ENCODE results near the gene PDE6A.

Gene PDE6A

GRCh38 chr5:149823375-149823774 lies 121.2 kb downstream of the PDE6A start:
- H3K4me1 ChIP-seq (ENCODE audit: control insufficient read depth, insufficient read depth, low read length) = peaks cover 31% of the 10 kb centered on the region
- no peak overlapping the region for H3K4me3 ChIP-seq (ENCODE audit: low read length)
- no peaks in the 10 kb centered on the region for H3K27me3 ChIP-seq (ENCODE audit: control insufficient read depth, insufficient read depth, low read length)
- no peaks in the 10 kb centered on the region for H3K36me3 ChIP-seq (ENCODE audit: control insufficient read depth, insufficient read depth, low read length)
- no peaks in the 10 kb centered on the region for H3K9me3 ChIP-seq (ENCODE audit: control insufficient read depth, low read length)
- no peak overlapping the region for H3K9ac ChIP-seq (ENCODE audit: low read length)

DNA sequence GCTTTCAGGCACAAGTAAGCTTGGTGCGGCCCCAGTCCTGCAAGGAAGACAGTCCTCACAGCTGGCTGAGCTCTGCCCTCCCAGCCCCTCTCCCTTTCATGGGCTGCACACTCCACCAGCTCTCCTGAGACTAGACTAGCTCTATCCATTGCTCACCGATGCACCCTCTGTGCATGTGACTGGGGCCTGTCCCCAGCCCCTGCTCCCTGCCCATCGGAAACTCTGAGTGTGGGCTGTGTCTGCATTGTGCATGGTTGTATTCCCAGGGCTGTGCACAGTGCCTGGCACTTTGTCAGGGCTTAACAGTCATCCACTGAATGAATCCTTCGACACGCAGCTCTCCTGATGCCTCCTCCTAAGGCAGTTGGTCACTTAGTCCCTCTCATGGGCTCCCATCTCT lies 122.3 kb downstream of the PDE6A start:
- no peaks in the 10 kb centered on the region for H3K9me3 ChIP-seq (ENCODE audit: control insufficient read depth, low read length)
- H3K4me3 ChIP-seq (ENCODE audit: low read length) = no peak overlapping the region
- peaks cover 27% of the 10 kb centered on the region for H3K4me1 ChIP-seq (ENCODE audit: control insufficient read depth, insufficient read depth, low read length)
- H3K36me3 ChIP-seq (ENCODE audit: control insufficient read depth, insufficient read depth, low read length) = no peaks in the 10 kb centered on the region
- no peaks in the 10 kb centered on the region for H3K27me3 ChIP-seq (ENCODE audit: control insufficient read depth, insufficient read depth, low read length)
- no peak overlapping the region for H3K9ac ChIP-seq (ENCODE audit: low read length)

DNA sequence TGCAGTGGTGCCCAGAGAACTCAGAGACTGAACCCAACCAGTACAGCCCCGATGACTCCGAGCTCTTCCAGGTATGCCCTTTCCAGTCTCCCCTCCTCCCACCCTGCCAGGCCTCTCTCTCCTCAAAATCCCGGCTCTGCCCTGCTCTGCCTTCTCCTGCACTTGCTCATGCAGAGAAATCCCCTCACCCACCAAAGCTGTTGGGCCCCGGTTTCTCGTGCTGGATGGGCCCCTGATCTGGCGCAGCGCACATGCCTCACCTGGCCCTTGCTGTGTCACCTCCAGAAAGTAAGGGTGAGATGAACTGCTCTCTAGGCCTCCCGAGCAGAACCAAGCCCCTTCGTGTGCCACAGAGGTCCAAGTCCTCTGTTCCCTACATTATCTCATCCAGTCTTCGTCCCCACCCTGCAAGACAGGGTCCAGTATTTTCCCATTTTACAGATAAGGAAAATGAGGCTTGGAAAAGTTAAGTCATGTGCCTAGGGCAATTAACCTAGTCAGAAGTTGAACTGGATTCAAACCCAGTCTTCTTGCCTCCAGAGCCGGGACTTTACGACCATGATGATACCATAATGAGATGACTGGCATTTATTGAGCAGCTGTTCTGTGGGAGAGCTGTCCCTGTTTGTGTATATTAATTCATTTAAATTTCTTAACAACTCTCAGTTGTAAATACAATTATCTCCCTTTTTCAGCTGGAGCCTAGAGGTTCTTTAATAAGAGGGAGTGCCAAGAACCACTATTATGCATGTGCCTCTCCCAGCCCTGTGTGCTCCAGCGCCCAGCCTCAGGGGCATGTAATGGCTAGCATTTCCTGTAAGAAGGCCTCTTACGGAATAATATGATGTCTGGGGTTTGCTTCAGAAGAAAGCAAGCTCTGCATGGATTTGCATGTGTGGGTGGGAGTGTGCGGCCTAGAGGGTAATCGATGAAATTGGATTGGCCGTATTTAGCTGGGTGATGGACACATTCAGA lies 123.8 kb downstream of the PDE6A start:
- Histone ChIP-seq H3K4me3 (ENCODE audit: low read length) (no peak overlapping the region), H3K9me3 (ENCODE audit: control insufficient read depth, low read length) (no peaks in the 10 kb centered on the region), H3K27me3 (ENCODE audit: control insufficient read depth, insufficient read depth, low read length) (no peaks in the 10 kb centered on the region), H3K9ac (ENCODE audit: low read length) (no peak overlapping the region), H3K36me3 (ENCODE audit: control insufficient read depth, insufficient read depth, low read length) (no peaks in the 10 kb centered on the region), H3K4me1 (ENCODE audit: control insufficient read depth, insufficient read depth, low read length) (peaks cover 27% of the 10 kb centered on the region)

- peaks cover 27% of the 10 kb centered on the region for H3K4me1 ChIP-seq (ENCODE audit: control insufficient read depth, insufficient read depth, low read length)
- H3K27me3 ChIP-seq (ENCODE audit: control insufficient read depth, insufficient read depth, low read length) = no peaks in the 10 kb centered on the region
- H3K36me3 ChIP-seq (ENCODE audit: control insufficient read depth, insufficient read depth, low read length) = no peaks in the 10 kb centered on the region
- H3K4me3 ChIP-seq (ENCODE audit: low read length) = no peak overlapping the region
- H3K9me3 ChIP-seq (ENCODE audit: control insufficient read depth, low read length) = no peaks in the 10 kb centered on the region
- no peak overlapping the region for H3K9ac ChIP-seq (ENCODE audit: low read length)
Observed at GRCh38 chr5:149820012-149820411, 124.6 kb downstream of the PDE6A start.

DNA sequence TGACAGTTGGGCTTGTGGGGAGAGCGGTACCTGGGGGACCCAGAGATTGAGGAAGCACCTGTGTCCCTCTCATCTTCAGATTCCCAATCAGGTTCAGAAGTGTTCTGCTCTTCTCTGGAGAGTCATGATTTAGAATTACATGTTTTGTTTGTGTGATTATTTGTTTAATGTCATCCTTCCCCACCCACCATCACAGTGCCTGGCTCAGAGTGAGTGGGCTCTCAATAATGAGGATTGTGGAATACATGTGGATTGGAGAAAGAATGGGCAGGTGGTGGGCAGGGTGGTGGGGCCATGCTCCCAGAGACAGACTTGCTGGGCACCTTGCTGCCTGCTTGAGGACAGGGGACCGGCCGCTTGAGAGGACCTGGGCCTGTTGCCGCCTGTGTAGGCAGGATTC lies 126.5 kb downstream of the PDE6A start:
- no peak overlapping the region for H3K9ac ChIP-seq (ENCODE audit: low read length)
- H3K4me1 ChIP-seq (ENCODE audit: control insufficient read depth, insufficient read depth, low read length) = peaks cover 18% of the 10 kb centered on the region
- H3K4me3 ChIP-seq (ENCODE audit: low read length) = no peak overlapping the region
- H3K27me3 ChIP-seq (ENCODE audit: control insufficient read depth, insufficient read depth, low read length) = no peaks in the 10 kb centered on the region
- no peaks in the 10 kb centered on the region for H3K9me3 ChIP-seq (ENCODE audit: control insufficient read depth, low read length)
- no peaks in the 10 kb centered on the region for H3K36me3 ChIP-seq (ENCODE audit: control insufficient read depth, insufficient read depth, low read length)

DNA sequence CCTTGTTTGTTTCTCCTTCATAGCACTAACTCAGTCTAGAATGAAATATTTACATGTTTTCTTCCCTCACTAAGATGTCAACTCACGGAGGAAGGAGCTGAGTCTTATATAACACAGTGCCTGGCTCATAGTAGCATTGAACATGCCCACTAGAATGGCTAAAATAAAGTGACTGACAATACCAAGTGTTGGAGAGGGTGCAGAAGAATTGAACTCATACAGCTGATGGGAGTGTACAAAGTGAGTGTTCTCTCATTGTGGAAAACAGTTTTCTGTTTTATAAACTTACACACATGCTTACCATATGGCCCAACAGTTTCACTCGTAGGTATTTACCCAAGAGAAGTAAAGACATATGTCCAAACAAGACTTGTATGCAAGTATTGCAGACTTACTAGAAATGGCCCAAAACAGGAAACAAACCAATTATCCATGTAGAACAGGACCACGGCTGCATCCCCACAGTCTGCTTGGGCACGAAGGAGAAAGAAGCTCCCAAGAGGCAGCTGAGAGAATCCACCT lies 127.0 kb downstream of the PDE6A start:
- Histone ChIP-seq H3K9me3 (ENCODE audit: control insufficient read depth, low read length) (no peaks in the 10 kb centered on the region), H3K27me3 (ENCODE audit: control insufficient read depth, insufficient read depth, low read length) (no peaks in the 10 kb centered on the region), H3K4me1 (ENCODE audit: control insufficient read depth, insufficient read depth, low read length) (peaks cover 14% of the 10 kb centered on the region), H3K4me3 (ENCODE audit: low read length) (no peak overlapping the region), H3K9ac (ENCODE audit: low read length) (no peak overlapping the region), H3K36me3 (ENCODE audit: control insufficient read depth, insufficient read depth, low read length) (no peaks in the 10 kb centered on the region)

- Histone ChIP-seq H3K9me3 (ENCODE audit: control insufficient read depth, low read length) (no peaks in the 10 kb centered on the region), H3K4me3 (ENCODE audit: low read length) (no peak overlapping the region), H3K9ac (ENCODE audit: low read length) (no peak overlapping the region), H3K4me1 (ENCODE audit: control insufficient read depth, insufficient read depth, low read length) (peaks cover 6% of the 10 kb centered on the region), H3K36me3 (ENCODE audit: control insufficient read depth, insufficient read depth, low read length) (no peaks in the 10 kb centered on the region), H3K27me3 (ENCODE audit: control insufficient read depth, insufficient read depth, low read length) (no peaks in the 10 kb centered on the region)
Observed at GRCh38 chr5:149816661-149817060, 127.9 kb downstream of the PDE6A start.

DNA sequence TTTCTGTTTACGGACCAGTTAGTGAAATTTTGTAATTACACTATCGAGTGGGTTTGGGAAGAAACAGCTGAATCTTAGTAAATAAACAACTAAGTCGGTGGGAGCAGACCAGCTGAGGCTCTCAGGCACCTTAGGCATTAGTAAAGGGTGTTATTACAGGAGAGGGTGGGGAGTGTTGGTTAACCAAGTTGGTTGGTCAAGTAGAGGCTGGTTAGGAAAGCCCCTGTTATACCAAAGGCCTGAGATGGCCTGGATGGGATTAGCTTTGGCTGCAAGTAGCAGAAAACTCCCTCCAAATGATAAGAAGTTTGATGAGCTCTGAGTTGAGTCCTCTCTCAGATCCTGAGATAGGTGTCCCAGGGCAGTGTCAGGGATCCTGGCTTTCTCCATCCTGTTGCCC lies 133.1 kb downstream of the PDE6A start:
- H3K4me3 ChIP-seq (ENCODE audit: low read length) = no peak overlapping the region
- H3K27me3 ChIP-seq (ENCODE audit: control insufficient read depth, insufficient read depth, low read length) = no peaks in the 10 kb centered on the region
- no peak overlapping the region for H3K9ac ChIP-seq (ENCODE audit: low read length)
- H3K36me3 ChIP-seq (ENCODE audit: control insufficient read depth, insufficient read depth, low read length) = no peaks in the 10 kb centered on the region
- H3K9me3 ChIP-seq (ENCODE audit: control insufficient read depth, low read length) = no peaks in the 10 kb centered on the region
- no peaks in the 10 kb centered on the region for H3K4me1 ChIP-seq (ENCODE audit: control insufficient read depth, insufficient read depth, low read length)

DNA sequence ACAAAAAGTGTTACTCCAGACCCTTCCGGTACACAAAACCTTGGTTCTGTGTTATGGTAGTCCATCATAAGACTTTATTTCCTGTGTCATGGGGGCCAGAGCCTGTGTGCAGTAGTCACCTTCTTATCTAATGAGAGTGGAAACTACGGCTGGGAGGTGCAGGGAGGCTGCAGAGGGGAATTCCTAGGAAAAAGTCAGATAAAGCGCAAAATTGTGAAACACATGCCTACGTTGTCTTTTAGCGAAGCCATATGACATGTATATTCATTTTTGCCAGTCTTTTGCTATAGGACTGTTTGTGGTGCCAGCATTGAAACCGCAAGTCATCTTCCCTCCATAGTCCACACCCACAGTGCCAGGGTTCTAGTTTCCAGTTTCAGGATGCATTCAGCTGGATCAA lies 133.7 kb downstream of the PDE6A start:
- H3K27me3 ChIP-seq (ENCODE audit: control insufficient read depth, insufficient read depth, low read length) = no peaks in the 10 kb centered on the region
- H3K4me3 ChIP-seq (ENCODE audit: low read length) = no peak overlapping the region
- H3K9ac ChIP-seq (ENCODE audit: low read length) = no peak overlapping the region
- H3K4me1 ChIP-seq (ENCODE audit: control insufficient read depth, insufficient read depth, low read length) = peaks cover 4% of the 10 kb centered on the region
- no peaks in the 10 kb centered on the region for H3K36me3 ChIP-seq (ENCODE audit: control insufficient read depth, insufficient read depth, low read length)
- no peaks in the 10 kb centered on the region for H3K9me3 ChIP-seq (ENCODE audit: control insufficient read depth, low read length)

DNA sequence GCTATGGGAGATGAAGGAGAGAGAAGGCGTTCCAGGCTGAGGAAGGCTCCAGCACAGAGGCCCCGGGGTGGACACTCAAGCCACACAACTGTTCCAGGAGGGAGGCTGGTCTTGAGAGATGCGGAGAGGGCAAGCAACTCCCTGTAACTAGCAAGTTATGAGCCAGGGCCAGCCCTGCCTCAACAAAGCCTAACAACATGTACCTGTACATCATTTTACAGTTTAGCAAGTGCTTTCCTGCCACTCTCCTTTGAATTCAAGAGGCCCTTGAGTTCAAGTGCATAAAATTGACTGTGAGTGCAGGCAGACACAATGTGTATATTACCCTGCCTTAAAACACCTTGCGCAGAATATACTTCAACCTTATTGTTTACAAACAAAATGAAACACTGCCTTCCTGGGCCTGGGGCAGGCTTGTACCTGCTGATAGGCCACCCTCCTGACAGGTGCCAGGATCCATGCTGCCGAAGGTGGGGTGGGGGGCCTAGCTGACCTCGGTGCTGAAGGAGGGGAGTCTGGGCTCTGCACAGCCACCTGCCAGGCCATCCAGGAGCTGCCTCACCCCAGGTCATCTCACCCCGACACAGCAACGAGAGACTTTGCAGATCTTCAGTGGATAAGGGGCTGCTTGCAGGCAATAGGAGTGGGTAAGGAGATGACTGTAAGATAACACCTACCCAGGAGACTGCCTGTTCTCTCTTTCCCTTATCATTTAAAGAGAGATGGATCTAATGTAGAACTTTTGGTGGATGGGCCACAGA lies 134.5 kb downstream of the PDE6A start:
- H3K9me3 ChIP-seq (ENCODE audit: control insufficient read depth, low read length) = no peaks in the 10 kb centered on the region
- no peak overlapping the region for H3K4me3 ChIP-seq (ENCODE audit: low read length)
- H3K9ac ChIP-seq (ENCODE audit: low read length) = no peak overlapping the region
- no peaks in the 10 kb centered on the region for H3K36me3 ChIP-seq (ENCODE audit: control insufficient read depth, insufficient read depth, low read length)
- no peaks in the 10 kb centered on the region for H3K27me3 ChIP-seq (ENCODE audit: control insufficient read depth, insufficient read depth, low read length)
- H3K4me1 ChIP-seq (ENCODE audit: control insufficient read depth, insufficient read depth, low read length) = peaks cover 10% of the 10 kb centered on the region

DNA sequence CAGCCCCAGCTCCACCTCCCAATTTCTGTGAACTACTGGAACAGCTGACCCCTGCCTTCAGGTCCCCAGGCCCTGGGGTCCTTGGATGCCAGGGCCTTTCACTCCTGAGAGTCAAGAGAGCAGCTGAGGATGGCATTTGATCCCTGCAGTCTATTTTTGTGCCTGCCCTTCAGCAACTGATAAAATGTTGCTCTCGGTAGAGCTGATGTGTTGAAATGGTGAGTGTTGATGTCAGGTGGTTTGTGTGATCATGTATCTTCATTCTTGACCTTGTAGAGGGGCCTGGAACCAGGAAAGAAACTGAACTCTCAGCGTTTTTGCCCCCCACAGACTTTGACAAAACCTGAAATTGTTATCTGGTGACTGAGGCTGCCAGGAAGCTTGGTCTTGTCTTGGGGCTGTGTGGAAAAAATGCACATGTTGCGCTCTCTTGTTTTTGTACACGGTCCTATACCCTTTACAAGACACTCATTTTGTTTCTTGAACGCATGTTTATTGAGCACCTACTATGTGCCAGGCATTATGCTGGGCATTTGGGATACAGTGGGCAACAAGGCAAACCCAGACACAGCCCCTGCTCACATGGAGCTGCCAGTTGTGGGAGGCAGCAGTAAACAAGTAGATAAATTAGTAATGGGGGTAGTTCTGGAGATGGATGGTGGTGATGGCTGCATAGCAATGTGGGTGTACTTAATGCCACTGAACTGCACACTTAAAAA lies 136.2 kb downstream of the PDE6A start:
- H3K9ac ChIP-seq (ENCODE audit: low read length) = no peak overlapping the region
- no peaks in the 10 kb centered on the region for H3K9me3 ChIP-seq (ENCODE audit: control insufficient read depth, low read length)
- H3K4me1 ChIP-seq (ENCODE audit: control insufficient read depth, insufficient read depth, low read length) = peaks cover 14% of the 10 kb centered on the region
- no peak overlapping the region for H3K4me3 ChIP-seq (ENCODE audit: low read length)
- no peaks in the 10 kb centered on the region for H3K27me3 ChIP-seq (ENCODE audit: control insufficient read depth, insufficient read depth, low read length)
- H3K36me3 ChIP-seq (ENCODE audit: control insufficient read depth, insufficient read depth, low read length) = no peaks in the 10 kb centered on the region

Measured in mucosa of stomach (tissue), 1 donor.